ENCODE measurements around the gene PPID. TPM values are rescaled to one million over a fixed set of nuclear protein-coding genes. Genes with fewer than 3 reads are reported as not detected.

Gene PPID
- total and polyA plus RNA-seq, 2 of the 13 experiments (the other 11 are each of a cell fraction or from before 2014, with no cell fraction given) = 15.4 to 63.4 TPM

GRCh38 chr4:158722917-158723793, at the start of gene PPID (continued):
- TF ChIP-seq ZBTB40 (IDR thresholded peaks at IDR 0.05) = peak; percentile 75
- TF ChIP-seq ZBTB40 (CRISPR knock-in tag; IDR thresholded peaks at IDR 0.05) = 0 out of 2 replicates have a peak, but pooled peaks have one; percentile 27
- TF ChIP-seq JDP2 (CRISPR knock-in tag; IDR thresholded peaks at IDR 0.05; ENCODE audit: borderline replicate concordance) = no peak
- peak; percentile 93 for TF ChIP-seq TCF7 (IDR thresholded peaks at IDR 0.05; ENCODE audit: low read depth)
- TF ChIP-seq, protein P1, sequence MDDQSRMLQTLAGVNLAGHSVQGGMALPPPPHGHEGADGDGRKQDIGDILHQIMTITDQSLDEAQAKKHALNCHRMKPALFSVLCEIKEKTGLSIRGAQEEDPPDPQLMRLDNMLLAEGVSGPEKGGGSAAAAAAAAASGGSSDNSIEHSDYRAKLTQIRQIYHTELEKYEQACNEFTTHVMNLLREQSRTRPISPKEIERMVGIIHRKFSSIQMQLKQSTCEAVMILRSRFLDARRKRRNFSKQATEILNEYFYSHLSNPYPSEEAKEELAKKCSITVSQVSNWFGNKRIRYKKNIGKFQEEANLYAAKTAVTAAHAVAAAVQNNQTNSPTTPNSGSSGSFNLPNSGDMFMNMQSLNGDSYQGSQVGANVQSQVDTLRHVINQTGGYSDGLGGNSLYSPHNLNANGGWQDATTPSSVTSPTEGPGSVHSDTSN (CRISPR knock-in tag; IDR thresholded peaks at IDR 0.05; ENCODE audit: borderline replicate concordance) = peak; percentile 65
- no peak for TF ChIP-seq ATRX (CRISPR knock-in tag; IDR thresholded peaks at IDR 0.05; ENCODE audit: borderline replicate concordance)
- TF ChIP-seq ZMAT3 (CRISPR knock-in tag; conservative IDR thresholded peaks at IDR 0.05) = no peak
- TF ChIP-seq, protein P2, sequence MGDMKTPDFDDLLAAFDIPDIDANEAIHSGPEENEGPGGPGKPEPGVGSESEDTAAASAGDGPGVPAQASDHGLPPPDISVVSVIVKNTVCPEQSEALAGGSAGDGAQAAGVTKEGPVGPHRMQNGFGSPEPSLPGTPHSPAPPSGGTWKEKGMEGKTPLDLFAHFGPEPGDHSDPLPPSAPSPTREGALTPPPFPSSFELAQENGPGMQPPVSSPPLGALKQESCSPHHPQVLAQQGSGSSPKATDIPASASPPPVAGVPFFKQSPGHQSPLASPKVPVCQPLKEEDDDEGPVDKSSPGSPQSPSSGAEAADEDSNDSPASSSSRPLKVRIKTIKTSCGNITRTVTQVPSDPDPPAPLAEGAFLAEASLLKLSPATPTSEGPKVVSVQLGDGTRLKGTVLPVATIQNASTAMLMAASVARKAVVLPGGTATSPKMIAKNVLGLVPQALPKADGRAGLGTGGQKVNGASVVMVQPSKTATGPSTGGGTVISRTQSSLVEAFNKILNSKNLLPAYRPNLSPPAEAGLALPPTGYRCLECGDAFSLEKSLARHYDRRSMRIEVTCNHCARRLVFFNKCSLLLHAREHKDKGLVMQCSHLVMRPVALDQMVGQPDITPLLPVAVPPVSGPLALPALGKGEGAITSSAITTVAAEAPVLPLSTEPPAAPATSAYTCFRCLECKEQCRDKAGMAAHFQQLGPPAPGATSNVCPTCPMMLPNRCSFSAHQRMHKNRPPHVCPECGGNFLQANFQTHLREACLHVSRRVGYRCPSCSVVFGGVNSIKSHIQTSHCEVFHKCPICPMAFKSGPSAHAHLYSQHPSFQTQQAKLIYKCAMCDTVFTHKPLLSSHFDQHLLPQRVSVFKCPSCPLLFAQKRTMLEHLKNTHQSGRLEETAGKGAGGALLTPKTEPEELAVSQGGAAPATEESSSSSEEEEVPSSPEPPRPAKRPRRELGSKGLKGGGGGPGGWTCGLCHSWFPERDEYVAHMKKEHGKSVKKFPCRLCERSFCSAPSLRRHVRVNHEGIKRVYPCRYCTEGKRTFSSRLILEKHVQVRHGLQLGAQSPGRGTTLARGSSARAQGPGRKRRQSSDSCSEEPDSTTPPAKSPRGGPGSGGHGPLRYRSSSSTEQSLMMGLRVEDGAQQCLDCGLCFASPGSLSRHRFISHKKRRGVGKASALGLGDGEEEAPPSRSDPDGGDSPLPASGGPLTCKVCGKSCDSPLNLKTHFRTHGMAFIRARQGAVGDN (CRISPR knock-in tag; IDR thresholded peaks at IDR 0.05) = peak; percentile 98
- TF ChIP-seq MYNN (CRISPR knock-in tag; IDR thresholded peaks at IDR 0.05; ENCODE audit: low read depth) = no peak
- TF ChIP-seq, protein P3, sequence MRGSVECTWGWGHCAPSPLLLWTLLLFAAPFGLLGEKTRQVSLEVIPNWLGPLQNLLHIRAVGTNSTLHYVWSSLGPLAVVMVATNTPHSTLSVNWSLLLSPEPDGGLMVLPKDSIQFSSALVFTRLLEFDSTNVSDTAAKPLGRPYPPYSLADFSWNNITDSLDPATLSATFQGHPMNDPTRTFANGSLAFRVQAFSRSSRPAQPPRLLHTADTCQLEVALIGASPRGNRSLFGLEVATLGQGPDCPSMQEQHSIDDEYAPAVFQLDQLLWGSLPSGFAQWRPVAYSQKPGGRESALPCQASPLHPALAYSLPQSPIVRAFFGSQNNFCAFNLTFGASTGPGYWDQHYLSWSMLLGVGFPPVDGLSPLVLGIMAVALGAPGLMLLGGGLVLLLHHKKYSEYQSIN (CRISPR knock-in tag; IDR thresholded peaks at IDR 0.05; ENCODE audit: borderline replicate concordance) = peak; percentile 11; the same call in 1 of the 2 replicates

All from HepG2 (cell line).